GM23338 (cell line): ENCODE measurements around the gene MRTO4. TPM values are rescaled to one million over a fixed set of nuclear protein-coding genes. Genes with fewer than 3 reads are reported as not detected.

Experiments
- ATAC-seq: fragments of 200-7000 bp; cut with Tn5 transposase; 3 replicates; pipeline ENCODE4 v1.9.1; 2020
- DNase-seq: peaks from one replicate; pipeline ENCODE4 v3.0.0-alpha.2; 2015; ENCODE audit warnings: low spot score
- H2AFZ ChIP-seq: fragments of 200-600 bp; sonication (generic); 2 replicates; pipeline ENCODE4 v1.8.0; 2016; ENCODE audit warnings: antibody characterized with exemption, mild to moderate bottlenecking, moderate library complexity
- H3F3A ChIP-seq: fragments of 200-600 bp; sonication (generic); replicated peaks from 2 replicates; pipeline ENCODE4 v1.8.0; 2017; ENCODE audit warnings: antibody characterized with exemption, mixed run types, low read depth
- H3K27ac ChIP-seq: fragments of 200-600 bp; sonication (generic); 2 replicates; pipeline ENCODE4 v1.6.1; 2016; ENCODE audit warnings: low read depth
- H3K27me3 ChIP-seq: fragments of 200-600 bp; sonication (generic); 2 replicates; pipeline ENCODE4 v1.8.0; 2016; ENCODE audit warnings: mild to moderate bottlenecking, mixed run types, moderate library complexity; ENCODE audit not compliant: insufficient read depth
- H3K36me3 ChIP-seq: fragments of 200-600 bp; sonication (generic); 2 replicates; pipeline ENCODE4 v1.8.0; 2016; ENCODE audit warnings: mild to moderate bottlenecking; ENCODE audit not compliant: insufficient read depth
- H3K4me1 ChIP-seq: fragments of 200-600 bp; sonication (generic); 2 replicates; pipeline ENCODE4 v1.8.0; 2016; ENCODE audit warnings: mild to moderate bottlenecking, moderate library complexity; ENCODE audit not compliant: insufficient read depth
- H3K4me2 ChIP-seq: fragments of 200-600 bp; sonication (generic); 2 replicates; pipeline ENCODE4 v1.7.1; 2017; ENCODE audit warnings: mixed run types
- H3K4me3 ChIP-seq: fragments of 200-600 bp; sonication (generic); 2 replicates; pipeline ENCODE4 v1.6.1; 2016; ENCODE audit warnings: mixed run types
- H3K79me2 ChIP-seq: fragments of 200-600 bp; sonication (generic); replicated peaks from 2 replicates; pipeline ENCODE4 v1.8.0; 2017; ENCODE audit warnings: mild to moderate bottlenecking; ENCODE audit not compliant: insufficient read depth
- H3K9me2 ChIP-seq: fragments of 200-600 bp; sonication (generic); 2 replicates; pipeline ENCODE4 v1.8.0; 2017; ENCODE audit not compliant: insufficient read depth
- H4K20me1 ChIP-seq: fragments of 200-600 bp; sonication (generic); replicated peaks from 2 replicates; pipeline ENCODE4 v1.8.0; 2017; ENCODE audit warnings: mild to moderate bottlenecking; ENCODE audit not compliant: insufficient read depth
- H3K27ac Mint-ChIP-seq: 2 replicates; pipeline ENCODE4 v1.8.0; 2020; ENCODE audit warnings: inconsistent platforms, mild to moderate bottlenecking, moderate library complexity, mixed read lengths
- H3K27me3 Mint-ChIP-seq: 3 replicates; pipeline ENCODE4 v1.8.0; 2022; ENCODE audit warnings: low read depth, mild to moderate bottlenecking, moderate library complexity, mixed read lengths, inconsistent platforms; ENCODE audit not compliant: insufficient read depth, poor library complexity
- H3K36me3 Mint-ChIP-seq: 3 replicates; pipeline ENCODE4 v1.8.0; 2021; ENCODE audit warnings: low read depth, mild to moderate bottlenecking, inconsistent platforms, moderate library complexity, mixed read lengths
- H3K4me1 Mint-ChIP-seq: 3 replicates; pipeline ENCODE4 v1.8.0; 2020; ENCODE audit warnings: mild to moderate bottlenecking, inconsistent platforms, mixed read lengths
- H3K4me3 Mint-ChIP-seq: 3 replicates; pipeline ENCODE4 v1.8.0; 2021; ENCODE audit warnings: moderate library complexity, mild to moderate bottlenecking, inconsistent platforms, mixed read lengths
- H3K9me3 Mint-ChIP-seq: 3 replicates; pipeline ENCODE4 v1.8.0; 2020; ENCODE audit warnings: moderate library complexity, mild to moderate bottlenecking, inconsistent platforms, mixed read lengths
- JUNB ChIP-seq: IDR thresholded peaks from one replicate; pipeline ENCODE4 v1.6.1; 2016; ENCODE audit warnings: antibody characterized with exemption; ENCODE audit not compliant: unreplicated experiment
- NANOG ChIP-seq: IDR thresholded peaks from 2 replicates; pipeline ENCODE4 v1.6.1; 2016; ENCODE audit warnings: antibody characterized with exemption, borderline replicate concordance
- polyA plus RNA-seq: library from polyadenylated mRNA; unstranded; fragments of >200 nt; fragmentation: Nextera tagmentation; extraction: Ambion mirVana; gene quantifications from 2 replicates; pipeline ENCODE4 v1.2.1, GENCODE V29; 2016
- total RNA-seq: library from RNA; depleted of rRNA; stranded (reverse); fragments of >200 nt; shearing (Covaris generic); gene quantifications from 2 replicates; pipeline ENCODE4 v1.2.3, GENCODE V29; 2014
- TF ChIP-seq, protein P1 (sequence below): IDR thresholded peaks from one replicate; pipeline ENCODE4 v1.6.1; 2018; ENCODE audit warnings: antibody characterized with exemption; ENCODE audit not compliant: unreplicated experiment
- TF ChIP-seq, protein P2 (sequence below), 2 experiments: fragments of 200-600 bp in 1 of 2; sonication (generic) in 1 of 2; conservative IDR thresholded peaks; 2 replicates each; pipeline versions ENCODE4 v1.5.1 to v1.6.1; 2016 to 2017; ENCODE audit warnings: antibody characterized with exemption in 2 of 2, low read depth in 2 of 2, mild to moderate bottlenecking in 2 of 2, moderate library complexity in 1 of 2

The MRTO4 gene
- total and polyA plus RNA-seq, 2 experiments from 2014 or later = 54.2 to 88.5 TPM

DNA sequence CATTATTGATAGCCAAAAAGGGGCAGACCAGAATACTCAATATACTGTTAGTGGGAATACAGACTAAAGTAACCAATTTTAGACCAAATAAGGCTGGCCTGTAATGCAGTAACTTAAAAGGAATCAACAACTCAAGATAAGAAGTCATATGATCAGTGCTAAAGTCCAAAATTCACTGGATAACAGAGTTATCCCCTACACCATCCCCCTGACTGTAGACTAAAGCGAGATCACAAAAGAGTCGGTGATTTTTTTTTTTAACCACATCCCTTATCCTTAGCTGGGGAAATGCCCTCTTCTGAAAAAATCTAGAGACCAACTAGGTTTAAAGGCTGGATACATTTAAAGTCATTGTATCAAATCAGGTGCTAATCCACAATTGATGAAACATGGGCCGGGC is 49.2 kb upstream of the MRTO4 start (continued):
- TF ChIP-seq, protein P1, sequence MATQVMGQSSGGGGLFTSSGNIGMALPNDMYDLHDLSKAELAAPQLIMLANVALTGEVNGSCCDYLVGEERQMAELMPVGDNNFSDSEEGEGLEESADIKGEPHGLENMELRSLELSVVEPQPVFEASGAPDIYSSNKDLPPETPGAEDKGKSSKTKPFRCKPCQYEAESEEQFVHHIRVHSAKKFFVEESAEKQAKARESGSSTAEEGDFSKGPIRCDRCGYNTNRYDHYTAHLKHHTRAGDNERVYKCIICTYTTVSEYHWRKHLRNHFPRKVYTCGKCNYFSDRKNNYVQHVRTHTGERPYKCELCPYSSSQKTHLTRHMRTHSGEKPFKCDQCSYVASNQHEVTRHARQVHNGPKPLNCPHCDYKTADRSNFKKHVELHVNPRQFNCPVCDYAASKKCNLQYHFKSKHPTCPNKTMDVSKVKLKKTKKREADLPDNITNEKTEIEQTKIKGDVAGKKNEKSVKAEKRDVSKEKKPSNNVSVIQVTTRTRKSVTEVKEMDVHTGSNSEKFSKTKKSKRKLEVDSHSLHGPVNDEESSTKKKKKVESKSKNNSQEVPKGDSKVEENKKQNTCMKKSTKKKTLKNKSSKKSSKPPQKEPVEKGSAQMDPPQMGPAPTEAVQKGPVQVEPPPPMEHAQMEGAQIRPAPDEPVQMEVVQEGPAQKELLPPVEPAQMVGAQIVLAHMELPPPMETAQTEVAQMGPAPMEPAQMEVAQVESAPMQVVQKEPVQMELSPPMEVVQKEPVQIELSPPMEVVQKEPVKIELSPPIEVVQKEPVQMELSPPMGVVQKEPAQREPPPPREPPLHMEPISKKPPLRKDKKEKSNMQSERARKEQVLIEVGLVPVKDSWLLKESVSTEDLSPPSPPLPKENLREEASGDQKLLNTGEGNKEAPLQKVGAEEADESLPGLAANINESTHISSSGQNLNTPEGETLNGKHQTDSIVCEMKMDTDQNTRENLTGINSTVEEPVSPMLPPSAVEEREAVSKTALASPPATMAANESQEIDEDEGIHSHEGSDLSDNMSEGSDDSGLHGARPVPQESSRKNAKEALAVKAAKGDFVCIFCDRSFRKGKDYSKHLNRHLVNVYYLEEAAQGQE = no peak
- TF ChIP-seq, protein P2, sequence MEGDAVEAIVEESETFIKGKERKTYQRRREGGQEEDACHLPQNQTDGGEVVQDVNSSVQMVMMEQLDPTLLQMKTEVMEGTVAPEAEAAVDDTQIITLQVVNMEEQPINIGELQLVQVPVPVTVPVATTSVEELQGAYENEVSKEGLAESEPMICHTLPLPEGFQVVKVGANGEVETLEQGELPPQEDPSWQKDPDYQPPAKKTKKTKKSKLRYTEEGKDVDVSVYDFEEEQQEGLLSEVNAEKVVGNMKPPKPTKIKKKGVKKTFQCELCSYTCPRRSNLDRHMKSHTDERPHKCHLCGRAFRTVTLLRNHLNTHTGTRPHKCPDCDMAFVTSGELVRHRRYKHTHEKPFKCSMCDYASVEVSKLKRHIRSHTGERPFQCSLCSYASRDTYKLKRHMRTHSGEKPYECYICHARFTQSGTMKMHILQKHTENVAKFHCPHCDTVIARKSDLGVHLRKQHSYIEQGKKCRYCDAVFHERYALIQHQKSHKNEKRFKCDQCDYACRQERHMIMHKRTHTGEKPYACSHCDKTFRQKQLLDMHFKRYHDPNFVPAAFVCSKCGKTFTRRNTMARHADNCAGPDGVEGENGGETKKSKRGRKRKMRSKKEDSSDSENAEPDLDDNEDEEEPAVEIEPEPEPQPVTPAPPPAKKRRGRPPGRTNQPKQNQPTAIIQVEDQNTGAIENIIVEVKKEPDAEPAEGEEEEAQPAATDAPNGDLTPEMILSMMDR (conservative IDR thresholded peaks at IDR 0.05; ENCODE audit: low read depth in 2 of 2) = no peak

DNA sequence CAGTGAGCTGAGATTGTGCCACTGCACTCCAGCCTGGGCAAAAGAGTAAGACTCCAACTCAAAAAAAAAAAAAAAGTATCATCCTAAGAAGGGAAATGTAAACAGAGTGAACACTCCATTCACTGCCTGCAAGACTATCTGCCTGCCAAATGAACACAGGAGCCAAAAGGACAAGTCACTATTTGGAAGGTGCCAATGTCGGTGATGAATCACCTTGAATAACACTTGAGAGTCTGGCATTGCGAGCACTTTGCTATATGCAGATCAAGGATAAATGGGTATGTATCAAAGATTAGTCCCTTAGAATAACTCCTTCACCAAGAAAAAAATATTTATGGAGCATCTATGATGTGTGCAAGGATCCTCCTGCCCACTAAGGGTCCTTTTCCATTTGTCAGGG is 48.2 kb upstream of the MRTO4 start:
- H3K4me2 ChIP-seq = no peak overlapping the region
- no peaks in the 10 kb centered on the region for H3K9me2 ChIP-seq
- H3K4me1 ChIP-seq = peaks cover 9% of the 10 kb centered on the region
- Mint-ChIP-seq H3K4me1 (peaks cover 8% of the 10 kb centered on the region), H3K27me3 (no peaks in the 10 kb centered on the region), H3K27ac (no peak overlapping the region), H3K9me3 (no peaks in the 10 kb centered on the region), H3K4me3 (no peak overlapping the region), H3K36me3 (peaks cover 20% of the 10 kb centered on the region)
- ATAC-seq (no peak), DNase-seq (no peak)
- H3K27ac ChIP-seq = no peak overlapping the region
- no peaks in the 10 kb centered on the region for H3K27me3 ChIP-seq
- H3F3A ChIP-seq = no peaks in the 10 kb centered on the region; the same call in 1 of the 2 replicates
- H4K20me1 ChIP-seq = peaks cover 84% of the 10 kb centered on the region
- no peak overlapping the region for H2AFZ ChIP-seq
- peaks cover 19% of the 10 kb centered on the region for H3K36me3 ChIP-seq
- peaks cover 100% of the 10 kb centered on the region for H3K79me2 ChIP-seq
- TF ChIP-seq, protein P2 (conservative IDR thresholded peaks at IDR 0.05; ENCODE audit: low read depth in 2 of 2) = no peak
- TF ChIP-seq JUNB (no peak), NANOG (no peak)
- H3K4me3 ChIP-seq = no peak overlapping the region
